DOHH2 (cell line): ENCODE results near the gene LDAH.

Experiments used
- H3F3A ChIP-seq: fragments of 200-600 bp; sonication (generic), shearing (Covaris generic); 2 replicates; pipeline ENCODE4 v1.6.0; 2016; ENCODE audit warnings: antibody characterized with exemption, mild to moderate bottlenecking; ENCODE audit not compliant: control insufficient read depth, insufficient read depth
- H3K27ac ChIP-seq: fragments of 200-600 bp; sonication (generic); 2 replicates; pipeline ENCODE4 v1.5.1; 2014; ENCODE audit warnings: low read depth, mild to moderate bottlenecking, low read length, moderate library complexity
- H3K27me3 ChIP-seq: fragments of 200-600 bp; sonication (generic); 2 replicates; pipeline ENCODE4 v1.6.1; 2014; ENCODE audit warnings: mild to moderate bottlenecking, low read length, mixed read lengths; ENCODE audit not compliant: control insufficient read depth
- H3K36me3 ChIP-seq: fragments of 200-600 bp; sonication (generic); 2 replicates; pipeline ENCODE4 v1.6.1; 2014; ENCODE audit warnings: mild to moderate bottlenecking, low read length, moderate library complexity, mixed read lengths; ENCODE audit not compliant: control insufficient read depth
- H3K4me1 ChIP-seq: fragments of 200-600 bp; sonication (generic); 2 replicates; pipeline ENCODE4 v1.6.1; 2014; ENCODE audit warnings: mild to moderate bottlenecking, low read length, mixed read lengths; ENCODE audit not compliant: control insufficient read depth
- H3K4me2 ChIP-seq: fragments of 200-600 bp; sonication (generic); 2 replicates; pipeline ENCODE4 v1.6.0; 2014; ENCODE audit warnings: mild to moderate bottlenecking, low read length, moderate library complexity
- H3K4me3 ChIP-seq: fragments of 200-600 bp; sonication (generic); 2 replicates; pipeline ENCODE4 v1.5.1; 2014; ENCODE audit warnings: mild to moderate bottlenecking, low read length, mixed read lengths
- H3K79me2 ChIP-seq: fragments of 200-600 bp; sonication (generic); 2 replicates; pipeline ENCODE4 v1.6.1; 2014; ENCODE audit warnings: mild to moderate bottlenecking, low read length, mixed read lengths; ENCODE audit not compliant: control insufficient read depth
- H3K9me2 ChIP-seq: fragments of 200-600 bp; sonication (generic); replicated peaks from 2 replicates; pipeline ENCODE4 v1.6.1; 2014; ENCODE audit warnings: mild to moderate bottlenecking, low read length, mixed read lengths; ENCODE audit not compliant: control insufficient read depth
- H3K9me3 ChIP-seq: fragments of 200-600 bp; sonication (generic); 2 replicates; pipeline ENCODE4 v1.6.1; 2014; ENCODE audit warnings: antibody characterized with exemption, low read length, mixed read lengths; ENCODE audit not compliant: control insufficient read depth, insufficient read depth
- H4K20me1 ChIP-seq: fragments of 200-600 bp; sonication (generic); 2 replicates; pipeline ENCODE4 v1.6.0; 2014; ENCODE audit warnings: low read depth, mild to moderate bottlenecking, antibody characterized with exemption, low read length, moderate library complexity; ENCODE audit not compliant: control insufficient read depth, insufficient read depth
- CTCF ChIP-seq: fragments of 200-600 bp; sonication (generic); IDR thresholded peaks from one replicate; pipeline ENCODE4 v1.5.1; 2014; ENCODE audit warnings: antibody characterized with exemption, mild to moderate bottlenecking, low read depth, low read length; ENCODE audit not compliant: poor library complexity, severe bottlenecking
- EZH2phosphoT487 ChIP-seq: fragments of 200-600 bp; sonication (generic); IDR thresholded peaks from 2 replicates; pipeline ENCODE4 v1.6.1; 2017; ENCODE audit warnings: borderline replicate concordance, mild to moderate bottlenecking, antibody characterized with exemption, low read length, moderate library complexity, mixed read lengths

LDAH gene

GRCh38 chr2:20832606-20833005 lies 9.7 kb upstream of the LDAH start:
- Histone ChIP-seq H3K9me3 (0 out of 2 replicates have a peak, but pooled peaks cover 4% of the 10 kb centered on the region), H3K9me2 (no peaks in the 10 kb centered on the region), H4K20me1 (no peaks in the 10 kb centered on the region), H3K27ac (no peak overlapping the region), H3K4me2 (no peak overlapping the region), H3K36me3 (no peaks in the 10 kb centered on the region), H3K79me2 (no peaks in the 10 kb centered on the region), H3F3A (no peaks in the 10 kb centered on the region), H3K4me1 (no peaks in the 10 kb centered on the region), H3K4me3 (no peak overlapping the region), H3K27me3 (0 out of 2 replicates have a peak, but pooled peaks cover 7% of the 10 kb centered on the region)
- TF ChIP-seq CTCF = no peak
- TF ChIP-seq EZH2phosphoT487 = no peak

GRCh38 chr2:20829861-20830260 lies 7.0 kb upstream of the LDAH start:
- Histone ChIP-seq H3K9me3 (0 out of 2 replicates have a peak, but pooled peaks cover 4% of the 10 kb centered on the region), H4K20me1 (no peaks in the 10 kb centered on the region), H3K79me2 (no peaks in the 10 kb centered on the region), H3F3A (no peaks in the 10 kb centered on the region), H3K36me3 (no peaks in the 10 kb centered on the region), H3K27me3 (0 out of 2 replicates have a peak, but pooled peaks cover 4% of the 10 kb centered on the region), H3K9me2 (no peaks in the 10 kb centered on the region), H3K4me1 (no peaks in the 10 kb centered on the region), H3K4me3 (no peak overlapping the region), H3K4me2 (no peak overlapping the region), H3K27ac (no peak overlapping the region)
- TF ChIP-seq CTCF (no peak), EZH2phosphoT487 (no peak)

- no peak overlapping the region for H3K4me3 ChIP-seq
- H4K20me1 ChIP-seq = no peaks in the 10 kb centered on the region
- TF ChIP-seq EZH2phosphoT487 (no peak), CTCF (no peak)
- H3K9me3 ChIP-seq = no peaks in the 10 kb centered on the region
- H3F3A ChIP-seq = no peaks in the 10 kb centered on the region
- H3K9me2 ChIP-seq = no peaks in the 10 kb centered on the region
- peaks cover under 1% of the 10 kb centered on the region; the same call in 1 of the 2 replicates for H3K36me3 ChIP-seq
- H3K79me2 ChIP-seq = peaks cover 25% of the 10 kb centered on the region
- H3K4me2 ChIP-seq = no peak overlapping the region
- no peak overlapping the region for H3K27ac ChIP-seq
- peaks cover 3% of the 10 kb centered on the region; the same call in 1 of the 2 replicates for H3K4me1 ChIP-seq
- H3K27me3 ChIP-seq = no peaks in the 10 kb centered on the region
Observed at GRCh38 chr2:20823917-20824316, 1.0 kb upstream of the LDAH start.
